IMR-90 (cell line): Measurements from ENCODE around the gene MAFG. TPM values are rescaled to one million over a fixed set of nuclear protein-coding genes. Genes with fewer than 3 reads are reported as not detected.

Source experiments
- ATAC-seq: fragments of 200-7000 bp; cut with Tn5 transposase; 2 replicates; pipeline ENCODE4 v1.9.1; 2020; ENCODE audit warnings: low read depth, mild to moderate bottlenecking, moderate library complexity
- BruUV-seq: library from RNA; stranded (reverse); fragments of 400-500 nt; replicated peaks from 2 replicates; lab custom pipeline; 2021; lab: Mats Ljungman, UMichigan
- CTCF ChIA-PET: fragments of 300-600 bp; formaldehyde crosslinking; extraction: SDS; loops from one replicate; lab custom pipeline; 2021; ENCODE audit warnings: antibody characterized with exemption; lab: Yijun Ruan, JAX
- POLR2A ChIA-PET: fragments of 300-600 bp; sonication (Branson Sonifier 250); formaldehyde crosslinking; loops from one replicate; lab custom pipeline; 2022; ENCODE audit warnings: antibody characterized with exemption; ENCODE audit not compliant: unreplicated experiment; lab: Charles Lee
- DNase-seq: peaks from one replicate; pipeline ENCODE4 v3.0.0; 2013
- H2AFZ ChIP-seq: replicated peaks from 2 replicates; pipeline ENCODE3; 2013; ENCODE audit warnings: low read length, mild to moderate bottlenecking; ENCODE audit not compliant: poor library complexity
- H2AK5ac ChIP-seq: 2 replicates; pipeline ENCODE4 v1.6.1; 2013; ENCODE audit warnings: low read depth, low read length, inconsistent platforms
- H2AK9ac ChIP-seq: replicated peaks from 2 replicates; pipeline ENCODE3; 2013; ENCODE audit warnings: mild to moderate bottlenecking, low read depth, low read length, moderate library complexity; ENCODE audit not compliant: poor library complexity
- H2BK120ac ChIP-seq: 2 replicates; pipeline ENCODE4 v1.6.1; 2013; ENCODE audit warnings: low read depth, low read length, inconsistent platforms
- H2BK15ac ChIP-seq: 3 replicates; pipeline ENCODE4 v1.6.1; 2013; ENCODE audit warnings: low read depth, low read length, inconsistent platforms
- H2BK20ac ChIP-seq: 2 replicates; pipeline ENCODE4 v1.6.1; 2013; ENCODE audit warnings: low read depth, mild to moderate bottlenecking, inconsistent platforms, low read length, moderate library complexity
- H2BK5ac ChIP-seq: 2 replicates; pipeline ENCODE4 v1.6.1; 2013; ENCODE audit warnings: mild to moderate bottlenecking, low read depth, low read length, inconsistent platforms; ENCODE audit not compliant: poor library complexity, severe bottlenecking
- H3K14ac ChIP-seq: replicated peaks from 2 replicates; pipeline ENCODE4 v1.6.1; 2013; ENCODE audit warnings: low read depth, low read length, inconsistent platforms
- H3K18ac ChIP-seq: 2 replicates; pipeline ENCODE4 v1.6.1; 2013; ENCODE audit warnings: low read depth, low read length, control low read depth
- H3K23ac ChIP-seq: 2 replicates; pipeline ENCODE4 v1.6.1; 2013; ENCODE audit warnings: low read depth, low read length, inconsistent platforms
- H3K27ac ChIP-seq: 2 replicates; pipeline ENCODE4 v1.5.1; 2013; ENCODE audit warnings: mild to moderate bottlenecking, control low read depth, low read length; ENCODE audit not compliant: insufficient read depth
- H3K27me3 ChIP-seq: 2 replicates; pipeline ENCODE4 v1.6.1; 2013; ENCODE audit warnings: low read length; ENCODE audit not compliant: control insufficient read depth, insufficient read depth
- H3K36me3 ChIP-seq: 2 replicates; pipeline ENCODE4 v1.6.1; 2013; ENCODE audit warnings: low read length, mixed read lengths; ENCODE audit not compliant: control insufficient read depth, insufficient read depth
- H3K4ac ChIP-seq: 2 replicates; pipeline ENCODE4 v1.6.1; 2013; ENCODE audit warnings: low read depth, low read length, inconsistent platforms
- H3K4me1 ChIP-seq: 2 replicates; pipeline ENCODE4 v1.6.1; 2013; ENCODE audit warnings: low read length, mixed read lengths; ENCODE audit not compliant: control insufficient read depth, insufficient read depth
- H3K4me2 ChIP-seq: 2 replicates; pipeline ENCODE4 v1.6.1; 2013; ENCODE audit warnings: low read depth, mild to moderate bottlenecking, control low read depth, low read length, moderate library complexity
- H3K4me3 ChIP-seq: 2 replicates; pipeline ENCODE4 v1.5.1; 2013; ENCODE audit warnings: low read depth, mild to moderate bottlenecking, control low read depth, low read length, moderate library complexity; ENCODE audit not compliant: insufficient read depth
- H3K56ac ChIP-seq: 2 replicates; pipeline ENCODE4 v1.6.1; 2013; ENCODE audit warnings: low read length, inconsistent platforms; ENCODE audit not compliant: insufficient read depth; ENCODE audit errors: extremely low read depth
- H3K79me1 ChIP-seq, 2 experiments: 2 replicates each; pipeline ENCODE4 v1.6.1; 2013; ENCODE audit warnings: low read length in 2 of 2, inconsistent platforms in 1 of 2, low read depth in 1 of 2
- H3K9ac ChIP-seq: 2 replicates; pipeline ENCODE4 v1.6.1; 2013; ENCODE audit warnings: low read depth, low read length, control low read depth
- H3K9me1 ChIP-seq: 2 replicates; pipeline ENCODE4 v1.6.1; 2013; ENCODE audit warnings: low read length, inconsistent platforms; ENCODE audit not compliant: insufficient read depth
- H3K9me3 ChIP-seq: 2 replicates; pipeline ENCODE4 v1.6.1; 2013; ENCODE audit warnings: low read length; ENCODE audit not compliant: control insufficient read depth, insufficient read depth
- H4K20me1 ChIP-seq: 2 replicates; pipeline ENCODE4 v1.6.1; 2013; ENCODE audit warnings: low read length, inconsistent platforms; ENCODE audit not compliant: insufficient read depth
- H4K5ac ChIP-seq: 2 replicates; pipeline ENCODE4 v1.6.1; 2013; ENCODE audit warnings: mild to moderate bottlenecking, low read depth, low read length, control low read depth
- H4K8ac ChIP-seq, 2 experiments: 2 replicates each; pipeline ENCODE4 v1.6.1; 2013; ENCODE audit warnings: low read depth in 2 of 2, low read length in 2 of 2, control low read depth in 1 of 2, inconsistent platforms in 1 of 2
- H4K91ac ChIP-seq: 2 replicates; pipeline ENCODE4 v1.6.1; 2013; ENCODE audit warnings: low read depth, low read length, inconsistent platforms; ENCODE audit not compliant: insufficient read depth
- CTCF ChIP-seq: conservative IDR thresholded peaks from 2 replicates; pipeline ENCODE4 v1.5.1; 2012; ENCODE audit warnings: mild to moderate bottlenecking, low read depth, low read length, improper control_type of control experiment
- POLR2A ChIP-seq: IDR thresholded peaks from 2 replicates; pipeline ENCODE4 v1.6.1; 2012; ENCODE audit warnings: mild to moderate bottlenecking, low read depth, low read length
- WGBS, 2 experiments: methylation state at CpG; one replicate each; pipeline versions ENCODE4 v1.1.5 to v1.1.7; 2013; ENCODE audit warnings: missing lambda C conversion rate in 2 of 2; ENCODE audit not compliant: insufficient read length in 1 of 2; ENCODE audit errors: extremely low coverage in 2 of 2; 5-methylcytosine and 5-hydroxymethylcytosine counted together
- dilution Hi-C: fragments of 300-500 bp; cut with HindIII; formaldehyde crosslinking; loops from one replicate; pipeline ENCODE4 v1.14.3; 2018; ENCODE audit warnings: low sequenced_read_pairs; ENCODE audit not compliant: unreplicated experiment
- in situ Hi-C: fragments of 300-500 bp; cut with MboI; formaldehyde crosslinking; loops from 3 replicates; pipeline ENCODE4 v1.14.3; 2019; ENCODE audit warnings: low sequenced_read_pairs, inconsistent platforms, mixed read lengths
- intact Hi-C: fragments of 100-400 bp; cut with micrococcal nuclease; formaldehyde crosslinking; loops from 2 replicates; pipeline ENCODE4 v1.10.0; 2022
- polyA plus RNA-seq, 3 experiments: library from polyadenylated mRNA; depleted of rRNA; stranded (reverse); fragments of >200 nt; gene quantifications; 2 replicates each; pipeline ENCODE4 v1.2.3, GENCODE V29; 2012; ENCODE audit warnings: low replicate concordance in 1 of 3
- total RNA-seq: library from RNA; depleted of rRNA; stranded (reverse); fragments of >200 nt; gene quantifications from 2 replicates; pipeline ENCODE4 v1.2.3, GENCODE V29; 2012

Gene MAFG
- total and polyA plus RNA-seq, 2 of the 4 experiments (the other 2 are of a cell fraction) = 6.1 to 15.4 TPM

GRCh38 chr17:81870981-81871386, 56.6 kb downstream of the MAFG start, which contains the start of gene ARHGDIA:
Gene ARHGDIA, minus strand, starts transcription at chr17:81871337. Its CDS starts 1,407 bp downstream, at chr17:81869930.
- peak within 1 kb of the TSS; percentile 97 for H3K9ac ChIP-seq
- H3K27ac ChIP-seq = peak within 1 kb of the TSS; percentile 99
- H3K4me3 ChIP-seq = peak within 1 kb of the TSS; percentile 87
- peaks cover 35% of the 10 kb centered on the region for H3K4me1 ChIP-seq
- peak within 1 kb of the TSS; percentile 91 for H3K56ac ChIP-seq
- no peak for DNase-seq
- H3K18ac ChIP-seq = peak within 1 kb of the TSS; percentile 85
- peak; percentile 38 for ATAC-seq
- H3K27me3 ChIP-seq = no peaks in the 10 kb centered on the region
- WGBS, 2 experiments = 0% methylated on average over 11 of the region's 64 CpGs; no CpG with 5 or more reads in 1 of the 2 experiments
- H3K4me2 ChIP-seq = peak within 1 kb of the TSS; percentile 93
- peak within 1 kb of the TSS; percentile 99 for H2BK5ac ChIP-seq
- peak within 1 kb of the TSS; percentile 95 for H4K5ac ChIP-seq
- peak within 1 kb of the TSS; percentile 100 for H2AK9ac ChIP-seq
- in situ Hi-C loops (no loop called here), intact Hi-C loops (no loop called here), dilution Hi-C loops (no loop called here)
- H3K79me1 ChIP-seq = peaks cover 5 to 61% of the 10 kb centered on the region in 2 experiments; a peak in 3 of 4 replicates
- peaks cover 26% of the 10 kb centered on the region for H3K36me3 ChIP-seq
- peaks cover 8% of the 10 kb centered on the region; the same call in 1 of the 2 replicates for H3K9me1 ChIP-seq
- TF ChIP-seq CTCF (no peak), POLR2A (peak; percentile 65; the same call in 1 of the 2 replicates)
- H2BK120ac ChIP-seq = peak within 1 kb of the TSS; percentile 68
- H3K9me3 ChIP-seq = no peaks in the 10 kb centered on the region
- ChIA-PET POLR2A (no interaction called here), CTCF (no interaction called here)
- H4K8ac ChIP-seq = peak within 1 kb of the TSS; percentile 98 to 99
- peak within 1 kb of the TSS; percentile 45; the same call in 1 of the 3 replicates for H2BK15ac ChIP-seq
- H2BK20ac ChIP-seq = no peak within 1 kb of the TSS
- H2AFZ ChIP-seq = peak within 1 kb of the TSS; percentile 99
- H4K20me1 ChIP-seq = peaks cover 45% of the 10 kb centered on the region
- H3K14ac ChIP-seq = peak within 1 kb of the TSS; percentile 98
- peak within 1 kb of the TSS; percentile 100 for H2AK5ac ChIP-seq
- peak within 1 kb of the TSS; percentile 98 for H4K91ac ChIP-seq
- peak within 1 kb of the TSS; percentile 99 for H3K23ac ChIP-seq
- BruUV-seq = no TSS peak
- H3K4ac ChIP-seq = peak within 1 kb of the TSS; percentile 99
